SW480 (cell line): ENCODE data around the gene APOA1.
A peak's percentile ranks its signal among the peaks of the same experiment; 100 is the strongest.
"Not testable (repeated sequence)": the region's sequence is repeated elsewhere in the genome, so short reads cannot be mapped to it uniquely, and the experiment has no call there.

Source experiments
- DNase-seq: peaks from one replicate; pipeline ENCODE4 v3.0.0-alpha.2; 2016; ENCODE audit warnings: low spot score

The APOA1 gene

DNA sequence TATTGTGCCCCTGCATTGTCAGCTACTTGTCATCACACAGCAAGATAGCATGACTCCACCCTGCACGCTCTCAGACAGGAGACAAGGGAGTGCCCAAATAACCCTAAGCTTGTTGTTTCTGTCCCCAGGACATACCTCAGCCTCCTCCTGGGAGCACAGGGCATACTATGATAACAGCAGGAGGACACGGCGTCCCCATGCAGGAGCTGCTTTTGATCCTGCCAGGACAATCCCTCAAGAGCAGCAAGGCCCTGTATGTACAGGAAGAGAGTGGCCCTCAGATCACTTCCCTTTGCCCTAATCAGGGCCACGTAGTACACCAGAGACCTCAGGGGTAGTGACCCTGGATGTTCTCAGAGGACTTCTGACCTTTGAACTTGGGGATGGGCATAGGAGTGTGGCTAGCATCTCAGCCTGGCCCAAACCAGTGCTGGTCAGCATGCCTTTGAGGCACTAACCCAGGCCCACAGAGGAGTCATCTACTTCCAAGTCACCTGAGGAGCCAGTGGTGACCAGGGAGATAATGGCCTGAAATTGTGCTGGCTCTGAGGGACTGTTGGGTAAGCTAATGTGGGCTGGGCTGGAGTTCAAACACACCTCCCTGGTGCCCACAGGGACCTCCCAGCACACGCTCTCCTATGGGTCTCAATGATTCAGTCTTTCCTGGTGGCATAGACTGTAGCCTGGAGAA is 23.5 kb downstream of the APOA1 start:
- DNase-seq, result no peak

DNA sequence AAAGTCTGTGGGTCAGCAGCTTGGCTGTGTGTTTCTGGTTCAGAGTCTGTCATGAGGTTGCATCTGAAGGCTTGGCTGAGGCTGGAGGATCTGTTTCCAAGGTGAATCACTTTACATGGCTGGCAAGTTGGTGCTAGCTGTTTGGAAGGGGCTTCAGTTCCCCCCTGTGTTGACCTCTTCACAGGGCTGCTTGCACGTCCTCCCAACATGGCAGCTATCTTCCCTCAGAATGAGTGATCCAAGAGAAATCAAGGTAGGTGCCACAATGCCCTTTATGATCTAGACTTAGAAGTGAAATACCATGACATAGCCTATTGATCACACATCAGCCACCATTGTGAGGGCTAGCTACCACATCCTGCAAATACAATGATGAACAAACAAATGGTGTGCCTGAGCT is 24.3 kb downstream of the APOA1 start:
- no peak for DNase-seq

DNA sequence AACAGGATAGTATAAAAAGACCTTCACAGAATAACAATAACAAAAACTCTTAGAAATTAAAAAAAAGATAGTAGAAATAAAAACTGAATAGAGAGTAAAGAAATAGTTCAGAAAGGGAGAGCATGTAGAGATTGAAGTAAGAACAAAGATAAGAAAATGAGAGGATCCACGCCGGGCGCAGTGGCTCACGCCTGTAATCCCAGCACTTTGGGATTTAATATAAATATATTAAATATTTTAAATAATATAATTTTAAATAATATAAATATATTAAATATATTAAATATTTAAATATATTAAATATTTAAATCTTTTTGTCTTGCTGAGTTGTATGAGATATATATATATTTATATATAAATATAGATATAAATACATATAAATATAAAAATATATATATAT is 25.3 kb downstream of the APOA1 start:
- no peak for DNase-seq

DNA sequence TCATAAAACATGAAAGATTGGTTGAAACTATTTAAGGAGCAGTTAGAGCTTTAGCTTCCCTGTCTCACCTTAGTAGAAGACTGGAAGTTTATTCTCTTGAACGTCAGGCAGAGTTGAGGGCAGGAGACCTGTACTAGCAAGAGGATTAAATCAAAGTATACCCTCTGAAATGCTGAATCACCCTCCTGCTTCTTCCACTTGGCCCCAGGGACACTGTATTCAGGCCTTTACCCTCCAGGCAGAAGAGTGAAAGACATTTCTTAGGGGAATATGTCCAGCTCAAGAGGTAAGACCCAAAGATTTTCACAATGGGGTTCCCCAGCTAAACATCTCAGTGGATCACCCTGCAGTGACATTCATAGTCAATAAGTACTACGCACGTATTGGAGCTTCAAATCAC is 26.2 kb downstream of the APOA1 start:
- no peak for DNase-seq

DNA sequence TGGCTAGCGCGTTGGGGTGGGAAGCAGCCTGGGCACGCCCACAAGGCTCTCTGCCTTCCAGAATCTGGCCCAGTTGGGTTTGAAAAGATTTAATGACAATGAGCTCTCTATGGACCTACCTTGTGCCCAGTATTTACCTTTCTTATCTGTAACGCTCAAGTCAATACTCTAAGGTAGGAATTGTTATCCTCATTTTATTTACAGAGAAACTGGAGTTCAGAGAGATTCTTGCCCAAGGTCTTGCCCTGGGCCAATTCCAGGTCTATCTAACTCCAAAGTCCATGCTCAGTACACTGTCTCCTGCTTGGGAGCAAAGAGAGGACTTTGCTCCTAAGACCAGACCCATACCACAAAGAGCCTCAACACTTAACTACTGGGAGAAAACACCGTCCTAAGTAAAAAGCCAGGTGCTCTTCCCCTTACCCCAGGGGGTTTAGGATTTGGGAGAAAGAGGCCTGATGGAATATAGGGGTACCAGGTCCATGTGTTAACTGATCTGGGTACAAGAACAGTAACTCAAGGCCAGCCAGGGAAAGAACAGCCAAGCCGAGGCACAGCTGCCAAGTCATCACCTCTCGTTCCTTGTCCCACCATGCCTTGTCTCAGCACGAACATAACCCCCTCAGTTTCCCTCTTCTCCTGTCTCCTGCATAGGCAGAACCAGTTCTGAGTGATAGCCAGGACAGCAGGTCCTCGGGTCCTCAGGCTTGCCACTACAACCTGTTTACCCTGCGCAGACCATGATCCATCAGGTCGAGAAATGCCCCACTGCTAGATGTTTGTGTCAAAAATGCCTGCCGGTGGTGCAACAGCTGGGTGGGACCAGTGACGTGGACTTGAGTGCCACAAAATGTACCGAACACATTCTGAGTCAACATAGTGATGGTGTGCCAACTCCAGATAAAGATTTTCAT is 28.9 kb downstream of the APOA1 start:
- DNase-seq, result no peak

DNA sequence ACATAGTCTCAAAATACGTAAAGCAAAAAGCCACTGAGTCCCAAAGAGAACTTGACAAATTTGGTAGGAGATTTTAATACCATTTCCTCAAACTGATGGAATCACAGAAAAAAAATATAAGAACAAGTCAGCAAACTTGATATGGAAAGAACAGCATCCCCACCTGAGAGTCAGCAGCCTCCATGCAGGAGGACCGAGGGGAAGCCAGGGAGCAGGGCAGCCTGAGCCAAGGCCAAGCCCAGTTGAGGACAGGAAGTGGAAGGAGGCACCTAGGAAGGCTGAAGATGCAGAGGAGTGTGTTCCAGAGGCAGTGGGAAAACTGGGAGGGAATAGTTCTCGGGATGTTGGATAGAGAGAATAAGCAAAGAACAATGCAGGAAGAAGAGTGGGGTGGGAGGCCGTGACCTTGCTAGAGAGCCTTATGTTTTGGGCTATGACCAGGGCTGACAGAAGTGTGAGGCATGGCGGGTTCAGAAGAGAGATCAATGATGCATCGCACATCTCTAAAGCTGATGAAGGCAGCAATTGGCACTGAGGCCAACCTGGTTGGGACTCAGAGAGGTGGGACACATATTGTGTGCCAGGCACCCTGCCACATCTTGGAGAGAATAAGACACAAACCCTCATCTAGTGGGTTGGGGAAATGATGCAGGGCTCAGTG is 29.7 kb downstream of the APOA1 start:
- no peak for DNase-seq

DNA sequence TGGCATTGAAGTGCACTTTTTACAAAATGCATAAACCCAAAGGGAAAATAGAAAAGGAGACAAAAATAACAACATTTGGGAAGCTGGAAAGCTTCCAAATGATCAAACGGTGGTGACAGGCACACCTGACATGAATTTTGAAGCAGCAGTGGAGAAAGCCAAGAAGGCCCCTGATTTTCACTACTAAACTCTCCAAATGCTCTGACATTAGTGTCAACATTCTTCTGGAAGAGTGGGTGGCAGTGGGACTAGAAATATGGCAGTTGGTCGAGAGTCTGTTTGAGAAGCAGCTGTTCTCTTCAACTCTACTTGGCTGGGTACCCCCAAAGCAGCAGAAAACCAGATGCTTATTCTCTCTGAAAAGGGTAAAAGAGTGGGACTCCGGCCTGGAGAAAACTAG is 33.4 kb downstream of the APOA1 start:
- DNase-seq, result no peak

DNA sequence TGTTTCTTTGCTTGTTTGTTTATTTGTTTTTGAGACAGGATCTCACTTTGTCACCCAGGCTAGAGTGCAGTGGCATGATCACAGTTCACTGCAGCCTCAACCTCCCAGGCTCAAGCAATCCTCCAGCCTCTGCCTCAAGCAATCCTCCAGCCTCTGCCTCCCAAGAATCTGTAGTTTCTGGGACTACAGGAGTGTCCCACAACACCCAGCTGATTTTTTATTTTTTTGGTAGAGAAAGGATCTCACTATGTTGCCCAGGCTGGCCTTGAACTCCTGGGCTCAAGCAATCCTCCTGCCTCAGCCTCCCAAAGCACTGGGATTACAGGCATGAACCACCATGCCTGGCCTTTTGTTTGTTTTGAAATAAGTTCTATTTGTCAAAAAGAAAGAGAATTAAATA is 35.8 kb downstream of the APOA1 start:
- DNase-seq, result not testable (repeated sequence)

DNA sequence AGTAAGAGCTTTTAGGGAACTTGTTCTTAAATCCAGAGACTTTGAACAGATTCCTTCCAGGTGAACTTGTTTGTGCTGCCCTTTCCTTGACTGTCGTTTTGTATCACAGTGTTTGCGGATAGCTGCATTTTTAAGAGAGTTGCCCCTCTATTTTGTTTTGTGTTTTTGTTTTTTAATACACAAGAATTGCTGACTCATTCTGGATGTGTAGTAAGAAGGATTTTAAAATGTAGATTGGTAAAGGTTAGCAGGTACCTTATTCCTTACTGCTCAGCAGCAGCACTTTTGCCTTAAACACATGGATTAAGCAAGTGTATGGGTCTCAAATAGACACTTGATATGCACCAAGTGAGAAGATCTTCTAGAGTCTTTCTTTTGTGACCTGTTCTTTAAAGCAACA is 36.8 kb downstream of the APOA1 start:
- DNase-seq, result no peak

DNA sequence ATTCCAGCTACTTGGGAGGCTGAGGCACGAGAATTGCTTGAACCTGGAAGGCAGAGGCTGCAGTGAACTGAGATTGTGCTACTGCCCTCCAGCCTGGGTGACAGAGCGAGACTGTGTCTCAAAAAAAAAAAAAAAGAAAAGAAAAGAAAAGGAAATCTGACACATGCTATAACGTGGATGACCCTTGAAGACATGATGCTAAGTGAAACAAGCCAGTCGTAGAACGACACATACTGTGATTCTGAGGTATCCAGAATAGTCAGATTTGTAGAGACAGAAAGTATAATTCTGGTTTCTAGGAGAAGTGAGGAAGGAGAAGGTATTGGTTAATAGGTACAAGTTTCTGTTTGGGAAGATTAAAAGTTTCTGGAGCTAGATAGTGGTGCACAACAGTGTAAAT is 39.1 kb downstream of the APOA1 start:
- no peak for DNase-seq

DNA sequence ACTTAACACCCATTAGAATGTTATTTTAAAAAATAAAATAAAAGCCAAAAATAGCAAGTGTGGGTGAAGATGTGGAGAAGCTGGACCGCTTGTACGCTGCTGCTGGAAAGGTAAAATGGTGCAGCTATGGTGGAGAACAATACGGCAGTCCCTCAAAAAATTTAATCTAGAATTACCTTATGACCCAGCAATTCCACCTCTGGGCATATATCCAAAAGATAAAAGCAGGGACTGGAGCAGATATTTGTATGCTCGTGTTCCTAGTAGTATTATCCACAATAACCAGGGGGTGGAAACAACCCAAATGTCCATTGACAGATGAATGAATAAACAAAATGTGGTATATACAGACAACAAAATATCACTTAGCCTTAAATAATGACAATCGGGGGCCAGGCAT is 39.6 kb downstream of the APOA1 start:
- DNase-seq, result no peak

DNA sequence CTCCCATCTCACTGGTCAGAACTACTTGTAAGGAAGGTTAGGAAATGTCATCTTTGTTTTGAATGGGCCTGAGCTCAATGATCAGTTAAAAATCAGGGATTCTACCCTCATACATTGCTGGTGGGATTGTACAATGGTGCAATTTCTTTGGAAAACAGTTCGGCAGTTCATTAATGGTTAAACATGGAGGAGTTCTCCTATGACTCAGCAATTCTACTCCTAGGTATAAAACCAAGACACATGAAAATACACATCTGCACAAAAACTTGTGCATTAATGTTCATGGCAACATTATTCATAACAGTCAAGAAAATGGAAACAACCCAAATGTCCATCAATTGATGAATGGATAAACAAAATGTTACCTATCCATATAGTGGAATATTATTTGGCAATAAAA is 40.9 kb downstream of the APOA1 start:
- DNase-seq, result no peak

DNA sequence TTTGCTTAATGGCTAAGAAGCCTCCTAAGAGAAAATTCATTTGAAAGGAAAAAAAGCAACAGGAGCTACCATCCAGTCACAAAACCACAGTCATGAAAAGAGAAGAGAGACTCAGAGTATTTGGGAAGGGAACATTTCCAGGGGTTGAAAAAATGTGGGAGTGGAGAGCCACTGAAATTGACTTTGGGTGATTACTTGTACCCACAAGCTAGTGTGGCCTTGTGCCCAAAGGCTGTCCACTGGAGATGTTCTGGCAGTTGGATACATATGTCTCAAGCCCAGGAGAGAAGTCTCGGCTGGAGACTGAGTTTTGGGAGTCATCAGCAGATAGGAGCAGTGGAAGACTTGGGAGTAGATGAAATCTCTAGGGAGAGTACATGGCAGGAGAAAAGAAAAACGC is 42.6 kb downstream of the APOA1 start:
- DNase-seq, result no peak

DNA sequence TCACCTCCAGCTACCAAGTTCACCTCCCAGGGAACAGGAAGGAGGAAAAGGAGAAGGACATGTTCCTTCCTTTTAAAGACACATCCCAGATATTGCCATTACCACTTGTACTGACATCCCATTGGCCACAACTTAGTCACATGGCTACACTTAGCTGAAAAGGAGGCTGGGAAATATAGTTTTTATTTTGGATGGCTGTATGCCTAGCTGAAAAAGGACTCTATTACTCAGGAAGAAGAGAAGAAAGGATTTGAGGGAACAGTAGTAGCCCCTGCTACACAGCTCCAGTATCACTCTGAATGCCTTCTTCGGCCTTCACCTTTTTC is 43.7 kb downstream of the APOA1 start:
- no peak for DNase-seq

DNA sequence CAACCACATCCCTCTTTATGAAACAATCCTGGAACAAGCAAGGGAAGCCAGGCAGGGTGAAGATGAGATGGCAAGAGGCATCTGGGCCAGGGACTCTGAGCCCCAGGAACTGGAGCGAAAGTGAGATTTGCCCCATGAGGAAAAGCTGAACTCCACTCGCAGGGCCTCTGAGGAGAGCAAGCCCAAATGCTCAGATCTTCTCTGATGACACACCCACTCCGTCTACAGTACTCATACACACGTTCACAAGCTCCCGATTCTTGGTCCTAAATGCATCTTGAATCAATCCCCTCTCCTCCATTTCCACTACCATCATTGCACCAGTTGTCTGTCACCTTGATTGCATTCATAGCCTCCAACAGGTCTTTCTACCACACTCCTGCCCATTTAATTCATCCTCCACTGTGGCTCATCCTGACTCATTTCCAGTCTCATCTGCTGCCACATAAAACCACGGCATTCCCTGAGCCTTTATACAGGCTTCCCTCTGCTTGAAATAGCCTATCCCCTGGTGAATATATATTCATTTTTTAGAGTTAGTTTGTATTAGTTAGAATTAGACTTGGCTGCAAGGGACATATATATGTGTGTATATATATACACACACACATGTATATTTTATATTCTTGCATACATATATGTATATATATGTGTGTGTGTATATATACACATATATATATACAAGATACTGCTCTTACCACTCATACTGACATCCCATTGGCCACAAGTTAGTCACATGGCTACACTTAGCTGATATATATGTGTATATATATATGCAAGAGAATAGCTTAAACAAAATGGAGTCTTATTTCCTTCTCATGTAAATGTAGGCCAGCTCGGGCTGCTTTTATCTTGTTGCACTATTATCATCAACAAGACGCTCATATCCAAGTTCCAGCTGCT is 44.3 kb downstream of the APOA1 start:
- peak; percentile 28 for DNase-seq

DNA sequence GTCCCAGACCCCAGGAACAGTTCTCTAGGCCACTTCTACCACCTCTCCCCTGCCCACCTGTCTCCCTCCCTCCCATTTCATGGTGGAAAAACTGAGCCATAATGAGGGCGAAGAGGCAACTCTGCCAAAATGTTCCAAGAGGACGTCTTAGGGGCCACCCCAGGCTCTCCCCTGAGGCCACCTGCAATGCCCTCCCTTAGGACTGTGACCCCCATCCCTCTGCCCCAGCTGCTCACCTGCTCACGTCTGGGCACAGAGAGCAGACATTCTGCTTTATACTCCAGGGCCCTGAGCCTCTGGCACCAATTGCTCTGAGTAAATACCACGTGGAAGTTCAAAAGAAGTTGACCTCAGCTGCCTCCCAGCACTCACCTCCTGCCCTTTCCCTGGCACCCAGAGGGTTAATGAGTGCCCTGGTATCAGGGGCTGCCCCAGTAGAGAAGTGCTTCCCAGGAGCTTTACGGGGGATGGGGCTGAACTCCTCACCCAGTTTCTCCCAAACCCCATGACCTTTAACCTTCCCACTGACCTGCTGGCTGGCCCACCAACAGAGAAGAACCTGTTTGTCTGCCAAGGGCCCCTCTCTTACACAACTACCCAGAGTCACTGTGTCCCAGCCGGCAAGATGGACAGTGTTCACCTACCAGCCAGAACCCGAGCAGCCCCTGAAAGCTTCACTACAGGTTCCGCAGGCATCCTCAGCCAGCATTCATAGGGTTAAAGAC is 45.1 kb downstream of the APOA1 start:
- DNase-seq, result no peak

DNA sequence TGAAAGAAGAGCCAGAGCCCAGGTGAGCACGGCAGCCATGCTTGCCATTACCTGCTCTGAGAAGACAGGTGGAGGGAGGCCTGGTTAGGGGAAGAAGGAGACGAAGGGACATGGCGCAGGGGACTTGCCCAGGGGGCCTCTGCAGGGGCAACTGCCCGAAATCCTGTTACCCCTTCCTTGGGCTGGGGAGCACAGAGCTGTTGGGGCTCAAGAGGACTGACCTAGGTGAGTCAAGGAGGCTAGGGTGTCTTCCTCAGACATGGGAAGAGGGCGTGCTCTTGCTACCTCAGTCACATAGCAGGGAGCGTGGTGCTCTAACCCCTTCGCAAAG is 45.6 kb downstream of the APOA1 start, which contains the start of gene APOA5:
Gene APOA5 (minus strand): TSS at position 67 of the 331 bp plus-strand sequence. CDS start 19 bp downstream, at position 48.
- DNase-seq, result no peak

DNA sequence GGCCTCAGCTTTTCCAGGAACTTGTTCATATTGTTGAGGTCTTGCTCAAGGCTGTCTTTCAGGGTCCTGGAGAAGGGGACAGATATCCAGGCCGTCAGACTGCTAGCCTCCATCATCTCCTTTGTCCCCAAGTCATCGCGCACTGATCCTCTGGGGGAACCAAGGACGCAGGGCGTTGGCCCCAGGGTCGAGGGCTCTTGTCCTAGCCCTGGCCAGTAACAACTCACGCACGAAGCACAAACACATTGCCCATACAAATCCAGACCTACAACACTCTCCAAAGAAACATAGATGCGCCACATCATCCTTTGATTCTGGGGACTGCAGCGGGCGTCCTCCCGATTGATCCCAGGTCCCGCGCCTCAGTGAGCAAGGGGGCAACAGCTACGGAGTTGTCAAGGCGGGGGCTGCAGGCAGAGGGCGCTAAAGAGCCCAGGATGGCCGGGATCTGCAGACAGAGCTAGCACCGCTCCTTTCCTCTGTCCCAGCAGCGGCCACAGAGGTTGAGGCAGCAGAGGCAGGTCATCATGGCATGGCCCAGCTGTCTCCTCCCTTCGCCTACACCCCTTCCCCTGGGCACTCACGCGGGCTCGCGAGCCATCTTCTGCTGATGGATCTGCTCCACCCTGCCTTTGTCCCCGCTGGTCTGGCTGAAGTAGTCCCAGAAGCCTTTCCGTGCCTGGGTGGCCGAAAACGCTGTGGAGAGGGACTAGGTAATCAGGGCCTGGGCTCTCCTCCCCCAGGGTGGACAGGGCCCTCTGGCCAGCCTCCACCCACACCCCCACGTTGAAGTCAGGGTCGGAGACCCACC is 46.2 kb downstream of the APOA1 start:
- peak; percentile 20 for DNase-seq

DNA sequence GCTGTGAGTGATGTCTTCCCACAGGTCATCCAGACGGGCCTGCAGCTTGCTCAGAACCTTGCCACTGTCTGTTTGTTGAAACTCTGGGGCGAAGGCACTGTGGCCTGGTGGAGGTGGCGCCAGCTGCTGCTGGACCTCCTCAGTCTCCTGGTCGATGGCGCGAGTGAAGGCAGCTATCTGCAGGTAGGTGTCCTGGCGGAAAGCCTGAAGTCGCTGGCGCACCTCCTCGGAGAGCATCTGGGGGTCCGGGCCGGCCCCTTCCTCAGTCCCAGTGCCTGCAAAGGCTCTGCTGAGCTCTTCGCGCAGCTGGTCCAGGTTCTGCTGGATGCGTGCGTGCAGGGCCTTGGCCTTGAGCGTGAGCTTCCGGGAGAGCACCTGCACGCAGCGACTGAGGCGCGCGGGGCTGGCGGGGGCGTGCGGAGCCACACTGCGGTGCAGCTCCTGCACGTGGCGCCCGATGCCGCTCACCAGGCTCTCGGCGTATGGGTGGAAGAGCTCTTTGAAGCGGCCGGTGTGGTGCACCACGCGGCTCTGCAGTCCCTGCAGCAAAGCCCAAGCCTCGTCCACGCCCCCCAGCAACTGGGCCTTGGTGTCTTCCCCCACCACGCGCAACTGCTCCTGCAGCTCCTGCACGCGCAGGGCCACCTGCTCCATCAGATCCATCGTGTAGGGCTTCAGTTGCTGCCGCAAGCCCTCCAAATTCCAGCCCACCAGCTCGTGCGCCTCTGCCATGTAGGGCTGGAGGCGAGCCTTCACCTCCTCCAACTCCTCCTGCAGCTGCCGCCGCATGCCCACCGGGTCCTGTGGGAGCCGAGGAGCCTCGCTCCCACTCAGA is 47.0 kb downstream of the APOA1 start:
- no peak for DNase-seq

DNA sequence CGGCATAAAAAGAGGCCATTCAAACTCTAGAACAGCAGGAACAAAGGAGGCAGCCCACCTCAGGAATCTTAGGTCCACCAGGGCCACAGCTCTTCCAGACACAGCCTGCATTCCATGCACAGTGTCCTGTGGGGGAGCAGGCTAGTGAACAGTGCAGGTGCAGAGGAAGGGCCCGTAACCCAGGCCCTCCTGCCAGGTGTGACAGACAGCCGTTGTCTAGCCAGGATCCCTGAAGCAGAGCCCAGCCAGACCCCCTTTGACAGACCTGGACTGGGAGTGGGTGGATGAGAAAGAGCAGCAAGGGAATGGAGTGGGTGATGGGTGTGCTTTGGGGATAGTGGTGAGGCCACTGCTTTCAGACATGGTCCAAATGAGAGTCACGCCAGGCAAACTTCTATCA is 48.4 kb downstream of the APOA1 start:
- no peak for DNase-seq
